ENCODE results near the gene HOXA13. TPM values are rescaled to one million over a fixed set of nuclear protein-coding genes. Genes with fewer than 3 reads are reported as not detected.

The HOXA13 gene
- total RNA-seq, 4 donors from 2014 or later, result 0.63 to 1.5 (median 0.72) TPM

DNA sequence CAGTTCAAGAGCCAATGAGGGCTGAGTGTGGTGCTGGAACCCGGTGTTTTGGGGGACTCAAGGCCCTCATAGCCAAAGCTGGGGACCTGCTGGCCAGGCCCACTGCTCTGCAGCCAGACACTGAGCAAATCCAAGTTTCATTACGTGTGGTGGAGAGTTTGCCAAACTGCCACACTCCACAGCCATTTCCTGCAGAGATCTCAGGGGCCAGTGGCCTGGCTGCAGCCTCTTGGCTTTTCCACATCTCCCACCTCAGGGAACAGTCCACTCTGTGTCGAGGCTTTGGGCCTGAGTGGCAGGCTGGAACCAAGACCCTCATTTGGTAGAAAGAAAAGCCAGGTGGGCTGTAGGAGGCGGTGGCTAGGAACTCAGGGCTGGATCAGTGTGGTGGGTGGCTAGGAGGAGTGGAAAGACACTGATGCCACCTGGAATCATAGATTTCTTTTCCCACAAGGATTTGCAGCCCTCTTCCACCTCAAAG is 18.1 kb downstream of the HOXA13 start:
- TF ChIP-seq, protein P1, sequence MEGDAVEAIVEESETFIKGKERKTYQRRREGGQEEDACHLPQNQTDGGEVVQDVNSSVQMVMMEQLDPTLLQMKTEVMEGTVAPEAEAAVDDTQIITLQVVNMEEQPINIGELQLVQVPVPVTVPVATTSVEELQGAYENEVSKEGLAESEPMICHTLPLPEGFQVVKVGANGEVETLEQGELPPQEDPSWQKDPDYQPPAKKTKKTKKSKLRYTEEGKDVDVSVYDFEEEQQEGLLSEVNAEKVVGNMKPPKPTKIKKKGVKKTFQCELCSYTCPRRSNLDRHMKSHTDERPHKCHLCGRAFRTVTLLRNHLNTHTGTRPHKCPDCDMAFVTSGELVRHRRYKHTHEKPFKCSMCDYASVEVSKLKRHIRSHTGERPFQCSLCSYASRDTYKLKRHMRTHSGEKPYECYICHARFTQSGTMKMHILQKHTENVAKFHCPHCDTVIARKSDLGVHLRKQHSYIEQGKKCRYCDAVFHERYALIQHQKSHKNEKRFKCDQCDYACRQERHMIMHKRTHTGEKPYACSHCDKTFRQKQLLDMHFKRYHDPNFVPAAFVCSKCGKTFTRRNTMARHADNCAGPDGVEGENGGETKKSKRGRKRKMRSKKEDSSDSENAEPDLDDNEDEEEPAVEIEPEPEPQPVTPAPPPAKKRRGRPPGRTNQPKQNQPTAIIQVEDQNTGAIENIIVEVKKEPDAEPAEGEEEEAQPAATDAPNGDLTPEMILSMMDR (IDR thresholded peaks at IDR 0.05), result no peak
- TF ChIP-seq EP300 (IDR thresholded peaks at IDR 0.05), result no peak
- TF ChIP-seq POLR2A (IDR thresholded peaks at IDR 0.05), result no peak
- 68 to 85% methylated on average over 4 of the region's 4 CpGs for whole genome bisulfite sequencing, 2 donors
- Histone ChIP-seq H3K27me3 (peaks cover 0 to 97% of the 10 kb centered on the region in 2 donors), H3K36me3 (no peaks in the 10 kb centered on the region), H3K4me1 (peaks cover 0 to 52% (median 23%) of the 10 kb centered on the region in 4 donors), H3K9me3 (no peaks in the 10 kb centered on the region), H3K4me3 (no peak overlapping the region), H3K27ac (peak overlapping the region in 1 of 4 donors; percentile 80)
- DNase-seq (ENCODE audit: low spot score in 2 of 2), result peak in 1 of 2 donors; percentile 12

- DNase-seq (ENCODE audit: low spot score in 2 of 2), result peak in 1 of 2 donors; percentile 18
- H3K9me3 ChIP-seq, result no peaks in the 10 kb centered on the region
- no peak overlapping the region for H3K4me3 ChIP-seq
- TF ChIP-seq, protein P1 (IDR thresholded peaks at IDR 0.05), result no peak
- TF ChIP-seq EP300 (IDR thresholded peaks at IDR 0.05) (no peak), POLR2A (IDR thresholded peaks at IDR 0.05) (no peak)
- H3K36me3 ChIP-seq, result no peaks in the 10 kb centered on the region
- peaks cover 0 to 96% of the 10 kb centered on the region in 2 donors for H3K27me3 ChIP-seq
- WGBS, 2 donors, result 66 to 81% methylated on average over 11 to 12 of the region's 12 CpGs
- peak overlapping the region in 2 of 4 donors; percentile 80 to 88 for H3K27ac ChIP-seq
- peaks cover 0 to 48% (median 20%) of the 10 kb centered on the region in 4 donors for H3K4me1 ChIP-seq
These were observed 19.2 kb downstream of the HOXA13 start for GRCh38 chr7:27180431-27181420.

GRCh38 chr7:27179503-27180430 is 20.1 kb downstream of the HOXA13 start:
- H3K36me3 ChIP-seq, result no peaks in the 10 kb centered on the region
- H3K27ac ChIP-seq, result peak overlapping the region; percentile 4 to 88 (median 57)
- no peaks in the 10 kb centered on the region for H3K9me3 ChIP-seq
- TF ChIP-seq, protein P1 (IDR thresholded peaks at IDR 0.05), result peak; percentile 73 to 87 (median 83)
- TF ChIP-seq EP300 (IDR thresholded peaks at IDR 0.05), result peak in 1 of 2 donors; percentile 50
- TF ChIP-seq POLR2A (IDR thresholded peaks at IDR 0.05), result no peak
- DNase-seq (ENCODE audit: low spot score in 2 of 2), result peak; percentile 71 to 81
- WGBS, 2 donors, result 10 to 13% methylated on average over 56 of the region's 56 CpGs
- peaks cover 0 to 96% of the 10 kb centered on the region in 2 donors for H3K27me3 ChIP-seq
- peaks cover 0 to 44% (median 18%) of the 10 kb centered on the region in 4 donors for H3K4me1 ChIP-seq
- peak overlapping the region; percentile 12 to 45 (median 18) for H3K4me3 ChIP-seq

DNA sequence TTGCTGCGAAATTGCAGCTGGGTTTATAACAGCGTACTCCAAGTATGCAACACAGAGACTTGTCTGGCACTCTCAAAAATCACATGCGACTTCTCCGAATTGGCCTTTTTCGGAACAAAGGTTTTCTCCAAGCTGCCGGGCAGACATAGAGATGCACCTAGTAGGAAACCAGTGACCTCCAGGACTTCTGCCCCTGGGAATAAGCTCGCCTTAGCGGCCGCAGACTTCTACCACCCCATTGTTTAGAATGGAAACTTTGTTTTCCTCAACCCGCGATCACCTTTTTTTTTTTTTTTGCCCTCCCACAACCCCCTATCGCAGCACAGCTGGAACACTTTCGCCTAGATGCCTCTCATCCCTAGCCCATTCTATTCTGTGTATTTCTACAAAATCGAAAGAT is 20.9 kb downstream of the HOXA13 start:
- Histone ChIP-seq H3K4me3 (peak overlapping the region in 3 of 4 donors; percentile 12 to 45 (median 15)), H3K27me3 (peaks cover 0 to 98% of the 10 kb centered on the region in 2 donors), H3K36me3 (no peaks in the 10 kb centered on the region), H3K9me3 (no peaks in the 10 kb centered on the region), H3K27ac (peak overlapping the region in 2 of 4 donors; percentile 80 to 88), H3K4me1 (peaks cover 0 to 44% (median 16%) of the 10 kb centered on the region in 4 donors)
- WGBS, 2 donors, result 36 to 61% methylated on average over 14 of the region's 14 CpGs
- peak in 1 of 2 donors; percentile 11 for DNase-seq (ENCODE audit: low spot score in 2 of 2)
- TF ChIP-seq, protein P1 (IDR thresholded peaks at IDR 0.05), result no peak
- TF ChIP-seq EP300 (IDR thresholded peaks at IDR 0.05), result no peak
- no peak for TF ChIP-seq POLR2A (IDR thresholded peaks at IDR 0.05)

Data from tibial nerve (tissue), 4 donors.